ENCODE measurements around the gene TULP1. TPM values are rescaled to one million over a fixed set of nuclear protein-coding genes. Genes with fewer than 3 reads are reported as not detected.

TULP1 gene
- total RNA-seq, 1 donor from 2014 or later = under 0.01 TPM

DNA sequence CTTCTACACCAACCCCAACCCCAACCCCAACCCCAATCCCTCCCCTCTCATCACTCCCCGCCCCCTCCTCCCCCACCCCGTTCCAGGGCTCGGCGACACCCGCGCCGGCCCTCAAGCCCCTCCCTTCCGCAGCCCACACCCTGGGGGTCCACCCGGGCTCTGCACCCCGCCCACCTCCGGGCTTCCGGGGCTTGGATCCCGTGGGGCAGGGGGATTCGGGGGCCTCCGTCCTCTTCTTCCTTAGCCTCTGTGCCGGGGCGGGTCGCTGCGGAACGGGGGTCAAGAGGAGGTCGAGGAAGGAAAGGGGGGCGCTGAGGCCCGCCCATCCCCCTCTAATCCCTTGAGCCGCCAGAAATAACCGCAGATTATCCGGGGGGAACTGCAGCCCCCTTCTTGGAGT, 690 bp downstream of the TULP1 start:
- FAIRE-seq (no peak), DNase-seq (ENCODE audit: low read depth) (no peak)
- Histone ChIP-seq H3K4me3 (ENCODE audit: low read depth, low read length) (no peak overlapping the region), H3K27me3 (ENCODE audit: control insufficient read depth, insufficient read depth, low read length) (peaks cover 12% of the 10 kb centered on the region), H3K36me3 (ENCODE audit: control insufficient read depth, insufficient read depth, low read length) (no peaks in the 10 kb centered on the region)
- TF ChIP-seq, protein P1, sequence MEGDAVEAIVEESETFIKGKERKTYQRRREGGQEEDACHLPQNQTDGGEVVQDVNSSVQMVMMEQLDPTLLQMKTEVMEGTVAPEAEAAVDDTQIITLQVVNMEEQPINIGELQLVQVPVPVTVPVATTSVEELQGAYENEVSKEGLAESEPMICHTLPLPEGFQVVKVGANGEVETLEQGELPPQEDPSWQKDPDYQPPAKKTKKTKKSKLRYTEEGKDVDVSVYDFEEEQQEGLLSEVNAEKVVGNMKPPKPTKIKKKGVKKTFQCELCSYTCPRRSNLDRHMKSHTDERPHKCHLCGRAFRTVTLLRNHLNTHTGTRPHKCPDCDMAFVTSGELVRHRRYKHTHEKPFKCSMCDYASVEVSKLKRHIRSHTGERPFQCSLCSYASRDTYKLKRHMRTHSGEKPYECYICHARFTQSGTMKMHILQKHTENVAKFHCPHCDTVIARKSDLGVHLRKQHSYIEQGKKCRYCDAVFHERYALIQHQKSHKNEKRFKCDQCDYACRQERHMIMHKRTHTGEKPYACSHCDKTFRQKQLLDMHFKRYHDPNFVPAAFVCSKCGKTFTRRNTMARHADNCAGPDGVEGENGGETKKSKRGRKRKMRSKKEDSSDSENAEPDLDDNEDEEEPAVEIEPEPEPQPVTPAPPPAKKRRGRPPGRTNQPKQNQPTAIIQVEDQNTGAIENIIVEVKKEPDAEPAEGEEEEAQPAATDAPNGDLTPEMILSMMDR (IDR thresholded peaks at IDR 0.05; ENCODE audit: insufficient read depth, low read length, severe bottlenecking) = no peak

DNA sequence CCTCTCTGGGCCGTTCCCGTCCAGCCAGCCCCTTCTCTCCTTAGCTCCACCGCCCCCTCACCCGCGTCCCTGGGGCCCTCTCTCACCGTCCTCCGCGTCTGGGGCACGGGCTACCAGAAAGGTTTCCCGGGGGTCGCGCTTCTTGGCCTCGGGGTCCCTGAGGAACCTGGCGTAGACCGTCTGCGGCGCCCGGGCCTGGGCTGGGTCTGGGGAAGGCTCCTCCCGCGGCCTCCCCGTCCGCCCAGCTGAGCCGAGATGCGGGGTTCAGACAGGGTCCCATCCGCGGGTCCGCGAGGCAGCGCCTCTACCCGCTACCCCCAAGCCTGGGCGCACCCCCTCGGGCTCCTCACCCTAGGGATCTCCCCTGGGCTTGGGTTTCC, 1.1 kb downstream of the TULP1 start:
- DNase-seq (ENCODE audit: low read depth) = no peak
- FAIRE-seq = no peak
- TF ChIP-seq, protein P1 (IDR thresholded peaks at IDR 0.05; ENCODE audit: insufficient read depth, low read length, severe bottlenecking) = no peak
- Histone ChIP-seq H3K4me3 (ENCODE audit: low read depth, low read length) (no peak overlapping the region), H3K27me3 (ENCODE audit: control insufficient read depth, insufficient read depth, low read length) (peaks cover 12% of the 10 kb centered on the region), H3K36me3 (ENCODE audit: control insufficient read depth, insufficient read depth, low read length) (no peaks in the 10 kb centered on the region)

- Histone ChIP-seq H3K27me3 (ENCODE audit: control insufficient read depth, insufficient read depth, low read length) (peaks cover 12% of the 10 kb centered on the region), H3K36me3 (ENCODE audit: control insufficient read depth, insufficient read depth, low read length) (no peaks in the 10 kb centered on the region), H3K4me3 (ENCODE audit: low read depth, low read length) (no peak overlapping the region)
- no peak for DNase-seq (ENCODE audit: low read depth)
- FAIRE-seq = no peak
- TF ChIP-seq, protein P1 (IDR thresholded peaks at IDR 0.05; ENCODE audit: insufficient read depth, low read length, severe bottlenecking) = no peak
These were observed 1.7 kb downstream of the TULP1 start for GRCh38 chr6:35510916-35511561.

DNA sequence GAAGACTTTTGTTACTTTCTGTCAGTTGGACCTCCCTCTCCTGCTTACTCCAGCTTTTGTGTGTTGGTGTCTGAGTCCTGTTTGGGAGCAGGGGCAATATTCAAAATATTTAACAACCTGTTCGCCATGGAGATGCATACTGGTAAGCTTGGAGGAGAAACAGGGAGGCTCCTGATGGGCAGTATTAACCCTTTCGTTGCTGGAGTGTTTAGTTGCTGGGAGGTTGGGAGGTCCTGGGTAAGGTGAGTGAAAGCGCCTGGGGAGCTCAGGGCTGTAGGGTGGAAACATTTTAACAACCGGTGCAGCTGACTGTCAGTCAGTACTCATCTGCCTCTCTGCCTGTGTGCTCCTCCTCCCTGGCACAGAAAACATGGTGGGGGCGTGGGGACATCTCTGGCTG, 4.2 kb downstream of the TULP1 start:
- Histone ChIP-seq H3K36me3 (ENCODE audit: control insufficient read depth, insufficient read depth, low read length) (no peaks in the 10 kb centered on the region), H3K4me3 (ENCODE audit: low read depth, low read length) (no peak overlapping the region), H3K27me3 (ENCODE audit: control insufficient read depth, insufficient read depth, low read length) (peaks cover 12% of the 10 kb centered on the region)
- TF ChIP-seq, protein P1 (IDR thresholded peaks at IDR 0.05; ENCODE audit: insufficient read depth, low read length, severe bottlenecking) = no peak
- DNase-seq (ENCODE audit: low read depth) (no peak), FAIRE-seq (peak; percentile 13)

DNA sequence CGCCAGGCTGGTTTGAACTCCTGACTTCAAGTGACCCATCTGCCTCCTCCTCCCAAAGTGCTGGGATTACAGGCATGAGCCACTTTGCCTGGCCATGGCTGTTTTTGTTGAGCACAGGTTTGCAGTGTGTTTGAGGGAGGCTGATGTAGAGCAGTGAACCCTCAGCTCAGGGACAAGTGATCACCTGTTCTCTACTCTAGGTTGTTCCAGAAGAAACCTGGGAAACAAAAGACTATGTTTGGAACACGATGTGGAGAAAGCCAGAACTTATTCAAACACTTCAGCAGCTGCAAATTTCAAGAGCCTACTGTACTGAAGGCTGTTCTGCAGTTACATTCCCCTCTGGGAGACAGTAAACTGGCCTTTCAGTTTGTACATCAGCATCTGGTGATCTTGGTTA, 4.7 kb downstream of the TULP1 start:
- no peaks in the 10 kb centered on the region for H3K36me3 ChIP-seq (ENCODE audit: control insufficient read depth, insufficient read depth, low read length)
- DNase-seq (ENCODE audit: low read depth) (no peak), FAIRE-seq (no peak)
- TF ChIP-seq, protein P1 (IDR thresholded peaks at IDR 0.05; ENCODE audit: insufficient read depth, low read length, severe bottlenecking) = no peak
- H3K27me3 ChIP-seq (ENCODE audit: control insufficient read depth, insufficient read depth, low read length) = peaks cover 12% of the 10 kb centered on the region
- no peak overlapping the region for H3K4me3 ChIP-seq (ENCODE audit: low read depth, low read length)

DNA sequence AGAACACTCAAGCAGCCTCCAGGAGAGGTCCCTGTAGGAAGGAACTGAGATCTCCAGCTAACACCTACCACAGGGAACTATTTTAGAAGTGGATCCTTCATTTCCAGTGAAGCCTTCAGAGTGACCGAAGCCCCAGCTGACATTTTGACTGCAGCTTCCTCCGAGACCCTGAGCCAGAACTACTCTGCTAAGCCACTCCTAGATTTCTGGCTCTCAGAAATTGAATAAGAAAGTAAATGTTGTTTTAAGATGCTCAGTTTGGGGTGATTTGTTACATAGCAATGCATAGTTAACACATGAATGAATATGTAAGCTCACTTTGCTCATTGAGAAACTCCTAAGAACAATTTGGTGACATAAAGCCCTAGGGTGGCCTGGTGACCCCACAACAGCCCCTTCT, 5.5 kb downstream of the TULP1 start:
- TF ChIP-seq, protein P1 (IDR thresholded peaks at IDR 0.05; ENCODE audit: insufficient read depth, low read length, severe bottlenecking) = no peak
- peaks cover 9% of the 10 kb centered on the region for H3K27me3 ChIP-seq (ENCODE audit: control insufficient read depth, insufficient read depth, low read length)
- FAIRE-seq (no peak), DNase-seq (ENCODE audit: low read depth) (no peak)
- H3K4me3 ChIP-seq (ENCODE audit: low read depth, low read length) = no peak overlapping the region
- no peaks in the 10 kb centered on the region for H3K36me3 ChIP-seq (ENCODE audit: control insufficient read depth, insufficient read depth, low read length)
